ENCODE measurements around the gene RC3H2. TPM values are rescaled to one million over a fixed set of nuclear protein-coding genes. Genes with fewer than 3 reads are reported as not detected.

Gene RC3H2
- total and polyA plus RNA-seq, 2 of the 13 experiments (the other 11 are each of a cell fraction or from before 2014, with no cell fraction given), result 21.0 to 36.4 TPM

DNA sequence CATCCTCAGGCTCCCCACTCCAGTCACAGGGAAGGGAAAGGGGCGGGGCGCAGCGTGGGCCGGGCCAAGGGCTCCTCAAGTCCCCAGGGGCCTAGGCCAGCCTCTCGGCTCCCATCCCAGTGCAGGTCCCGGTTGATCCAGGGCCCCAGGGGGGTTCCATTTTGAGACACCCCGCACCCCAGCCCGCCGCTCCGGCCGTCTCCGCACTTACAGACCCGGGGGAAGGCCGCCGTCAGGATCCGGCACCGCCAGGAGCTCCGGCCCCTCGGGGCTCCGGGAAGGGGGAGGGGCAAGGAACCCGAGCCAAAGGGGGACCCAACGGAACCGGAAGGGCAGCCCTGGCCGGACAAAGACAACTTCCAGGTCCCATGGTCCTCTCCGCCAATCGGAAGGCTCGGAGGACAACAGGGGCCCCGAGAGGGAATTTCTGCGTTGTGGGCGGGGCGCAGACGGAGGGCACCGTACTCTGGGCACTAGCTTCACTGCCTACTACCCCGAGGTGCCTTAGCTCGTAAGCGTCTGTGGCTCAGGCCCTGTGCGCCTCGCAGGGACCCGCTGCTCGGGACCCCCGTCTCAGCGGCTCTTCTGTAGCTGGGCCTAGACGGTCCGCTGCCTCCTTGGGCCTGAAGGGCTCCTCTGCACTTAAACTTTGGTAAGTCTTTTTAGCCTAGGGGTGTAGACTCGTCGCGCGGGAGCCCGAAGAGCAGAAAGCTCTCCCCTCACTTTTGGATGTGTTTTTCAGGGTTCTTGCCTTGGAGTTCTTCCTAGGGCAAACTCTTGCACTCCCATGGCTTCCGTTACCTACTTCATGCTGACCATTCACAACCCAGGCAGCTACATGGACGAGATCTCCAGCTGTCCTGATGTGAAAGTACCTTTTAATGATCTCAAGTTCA is 26.3 kb upstream of the RC3H2 start, which contains the start of gene ZBTB26 (continued):
- TF ChIP-seq, protein P1, sequence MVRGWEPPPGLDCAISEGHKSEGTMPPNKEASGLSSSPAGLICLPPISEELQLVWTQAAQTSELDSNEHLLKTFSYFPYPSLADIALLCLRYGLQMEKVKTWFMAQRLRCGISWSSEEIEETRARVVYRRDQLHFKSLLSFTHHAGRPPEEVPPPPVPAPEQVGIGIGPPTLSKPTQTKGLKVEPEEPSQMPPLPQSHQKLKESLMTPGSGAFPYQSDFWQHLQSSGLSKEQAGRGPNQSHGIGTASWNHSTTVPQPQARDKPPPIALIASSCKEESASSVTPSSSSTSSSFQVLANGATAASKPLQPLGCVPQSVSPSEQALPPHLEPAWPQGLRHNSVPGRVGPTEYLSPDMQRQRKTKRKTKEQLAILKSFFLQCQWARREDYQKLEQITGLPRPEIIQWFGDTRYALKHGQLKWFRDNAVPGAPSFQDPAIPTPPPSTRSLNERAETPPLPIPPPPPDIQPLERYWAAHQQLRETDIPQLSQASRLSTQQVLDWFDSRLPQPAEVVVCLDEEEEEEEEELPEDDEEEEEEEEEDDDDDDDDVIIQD (CRISPR knock-in tag; IDR thresholded peaks at IDR 0.05; ENCODE audit: low read depth), result peak; percentile 65; the same call in 1 of the 2 replicates
- peak; percentile 46; the same call in 1 of the 2 replicates for TF ChIP-seq FOXK2 (IDR thresholded peaks at IDR 0.05)
- 0 out of 2 replicates have a peak, but pooled peaks have one; percentile 59 for TF ChIP-seq MEIS1 (CRISPR knock-in tag; IDR thresholded peaks at IDR 0.05; ENCODE audit: borderline replicate concordance)
- peak; percentile 77; the same call in 1 of the 3 replicates for TF ChIP-seq MXI1 (IDR thresholded peaks at IDR 0.05; ENCODE audit: borderline replicate concordance, low read depth, low read length)
- 0 out of 2 replicates have a peak, but pooled peaks have one; percentile 10 for TF ChIP-seq CHD2 (IDR thresholded peaks at IDR 0.05; ENCODE audit: low read depth, low read length)
- TF ChIP-seq SRSF1 (optimal IDR thresholded peaks at IDR 0.05; ENCODE audit: low read depth, low read length), result no peak
- TF ChIP-seq KAT8 (CRISPR knock-in tag; IDR thresholded peaks at IDR 0.05), result peak; percentile 96
- TF ChIP-seq FOXO1 (CRISPR knock-in tag; IDR thresholded peaks at IDR 0.05), result 0 out of 2 replicates have a peak, but pooled peaks have one; percentile 10
- TF ChIP-seq, protein P2, sequence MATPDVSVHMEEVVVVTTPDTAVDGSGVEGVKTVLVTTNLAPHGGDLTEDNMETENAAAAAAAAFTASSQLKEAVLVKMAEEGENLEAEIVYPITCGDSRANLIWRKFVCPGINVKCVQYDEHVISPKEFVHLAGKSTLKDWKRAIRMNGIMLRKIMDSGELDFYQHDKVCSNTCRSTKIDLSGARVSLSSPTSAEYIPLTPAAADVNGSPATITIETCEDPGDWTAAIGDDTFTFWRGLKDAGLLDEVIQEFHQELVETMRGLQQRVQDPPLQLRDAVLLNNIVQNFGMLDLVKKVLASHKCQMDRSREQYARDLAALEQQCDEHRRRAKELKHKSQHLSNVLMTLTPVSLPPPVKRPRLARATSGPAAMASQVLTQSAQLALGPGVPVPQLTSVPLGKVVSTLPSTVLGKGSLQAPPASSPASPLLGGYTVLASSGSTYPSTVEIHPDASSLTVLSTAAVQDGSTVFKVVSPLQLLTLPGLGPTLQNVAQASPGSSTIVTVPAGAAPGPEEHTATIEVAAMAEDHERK (CRISPR knock-in tag; IDR thresholded peaks at IDR 0.05; ENCODE audit: low read depth), result no peak
- TF ChIP-seq SALL1 (CRISPR knock-in tag; IDR thresholded peaks at IDR 0.05), result peak; percentile 57; the same call in 1 of the 2 replicates
- no peak; the same call in 1 of the 2 replicates for TF ChIP-seq ZSCAN22 (CRISPR knock-in tag; IDR thresholded peaks at IDR 0.05)
- no peak for TF ChIP-seq ZBTB21 (CRISPR knock-in tag; IDR thresholded peaks at IDR 0.05)
- TF ChIP-seq ZNF546 (CRISPR knock-in tag; conservative IDR thresholded peaks at IDR 0.05), result peak; percentile 36; the same call in 1 of the 2 replicates
- peak; percentile 98 for TF ChIP-seq ASH2L (IDR thresholded peaks at IDR 0.05; ENCODE audit: insufficient read length, low read depth, low read length)
- peak; percentile 83; the same call in 1 of the 2 replicates for TF ChIP-seq ZNF224 (CRISPR knock-in tag; IDR thresholded peaks at IDR 0.05)
- TF ChIP-seq, protein P3, sequence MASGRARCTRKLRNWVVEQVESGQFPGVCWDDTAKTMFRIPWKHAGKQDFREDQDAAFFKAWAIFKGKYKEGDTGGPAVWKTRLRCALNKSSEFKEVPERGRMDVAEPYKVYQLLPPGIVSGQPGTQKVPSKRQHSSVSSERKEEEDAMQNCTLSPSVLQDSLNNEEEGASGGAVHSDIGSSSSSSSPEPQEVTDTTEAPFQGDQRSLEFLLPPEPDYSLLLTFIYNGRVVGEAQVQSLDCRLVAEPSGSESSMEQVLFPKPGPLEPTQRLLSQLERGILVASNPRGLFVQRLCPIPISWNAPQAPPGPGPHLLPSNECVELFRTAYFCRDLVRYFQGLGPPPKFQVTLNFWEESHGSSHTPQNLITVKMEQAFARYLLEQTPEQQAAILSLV (CRISPR knock-in tag; IDR thresholded peaks at IDR 0.05; ENCODE audit: borderline replicate concordance), result peak; percentile 87; the same call in 1 of the 2 replicates
- 0 out of 2 replicates have a peak, but pooled peaks have one; percentile 75 for TF ChIP-seq IRX3 (CRISPR knock-in tag; IDR thresholded peaks at IDR 0.05; ENCODE audit: borderline replicate concordance, low read depth)
- TF ChIP-seq, protein P4, sequence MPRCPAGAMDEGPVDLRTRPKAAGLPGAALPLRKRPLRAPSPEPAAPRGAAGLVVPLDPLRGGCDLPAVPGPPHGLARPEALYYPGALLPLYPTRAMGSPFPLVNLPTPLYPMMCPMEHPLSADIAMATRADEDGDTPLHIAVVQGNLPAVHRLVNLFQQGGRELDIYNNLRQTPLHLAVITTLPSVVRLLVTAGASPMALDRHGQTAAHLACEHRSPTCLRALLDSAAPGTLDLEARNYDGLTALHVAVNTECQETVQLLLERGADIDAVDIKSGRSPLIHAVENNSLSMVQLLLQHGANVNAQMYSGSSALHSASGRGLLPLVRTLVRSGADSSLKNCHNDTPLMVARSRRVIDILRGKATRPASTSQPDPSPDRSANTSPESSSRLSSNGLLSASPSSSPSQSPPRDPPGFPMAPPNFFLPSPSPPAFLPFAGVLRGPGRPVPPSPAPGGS (CRISPR knock-in tag; IDR thresholded peaks at IDR 0.05), result 0 out of 2 replicates have a peak, but pooled peaks have one; percentile 22
- TF ChIP-seq, protein P5, sequence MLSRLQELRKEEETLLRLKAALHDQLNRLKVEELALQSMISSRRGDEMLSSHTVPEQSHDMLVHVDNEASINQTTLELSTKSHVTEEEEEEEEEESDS (CRISPR knock-in tag; IDR thresholded peaks at IDR 0.05; ENCODE audit: borderline replicate concordance), result peak; percentile 42; the same call in 1 of the 2 replicates
- peak; percentile 95 for TF ChIP-seq POLR2A (IDR thresholded peaks at IDR 0.05; ENCODE audit: insufficient read depth in 1 of 2, low read depth in 2 of 2, low read length in 2 of 2)
